DOHH2 (cell line): ENCODE data around the gene MC4R.

Experiments
- H3F3A ChIP-seq: fragments of 200-600 bp; sonication (generic), shearing (Covaris generic); 2 replicates; pipeline ENCODE4 v1.6.0; 2016; ENCODE audit warnings: antibody characterized with exemption, mild to moderate bottlenecking; ENCODE audit not compliant: control insufficient read depth, insufficient read depth
- H3K27ac ChIP-seq: fragments of 200-600 bp; sonication (generic); 2 replicates; pipeline ENCODE4 v1.5.1; 2014; ENCODE audit warnings: low read depth, mild to moderate bottlenecking, low read length, moderate library complexity
- H3K27me3 ChIP-seq: fragments of 200-600 bp; sonication (generic); 2 replicates; pipeline ENCODE4 v1.6.1; 2014; ENCODE audit warnings: mild to moderate bottlenecking, low read length, mixed read lengths; ENCODE audit not compliant: control insufficient read depth
- H3K36me3 ChIP-seq: fragments of 200-600 bp; sonication (generic); 2 replicates; pipeline ENCODE4 v1.6.1; 2014; ENCODE audit warnings: mild to moderate bottlenecking, low read length, moderate library complexity, mixed read lengths; ENCODE audit not compliant: control insufficient read depth
- H3K4me1 ChIP-seq: fragments of 200-600 bp; sonication (generic); 2 replicates; pipeline ENCODE4 v1.6.1; 2014; ENCODE audit warnings: mild to moderate bottlenecking, low read length, mixed read lengths; ENCODE audit not compliant: control insufficient read depth
- H3K4me2 ChIP-seq: fragments of 200-600 bp; sonication (generic); 2 replicates; pipeline ENCODE4 v1.6.0; 2014; ENCODE audit warnings: mild to moderate bottlenecking, low read length, moderate library complexity
- H3K4me3 ChIP-seq: fragments of 200-600 bp; sonication (generic); 2 replicates; pipeline ENCODE4 v1.5.1; 2014; ENCODE audit warnings: mild to moderate bottlenecking, low read length, mixed read lengths
- H3K79me2 ChIP-seq: fragments of 200-600 bp; sonication (generic); 2 replicates; pipeline ENCODE4 v1.6.1; 2014; ENCODE audit warnings: mild to moderate bottlenecking, low read length, mixed read lengths; ENCODE audit not compliant: control insufficient read depth
- H3K9me2 ChIP-seq: fragments of 200-600 bp; sonication (generic); replicated peaks from 2 replicates; pipeline ENCODE4 v1.6.1; 2014; ENCODE audit warnings: mild to moderate bottlenecking, low read length, mixed read lengths; ENCODE audit not compliant: control insufficient read depth
- H3K9me3 ChIP-seq: fragments of 200-600 bp; sonication (generic); 2 replicates; pipeline ENCODE4 v1.6.1; 2014; ENCODE audit warnings: antibody characterized with exemption, low read length, mixed read lengths; ENCODE audit not compliant: control insufficient read depth, insufficient read depth
- H4K20me1 ChIP-seq: fragments of 200-600 bp; sonication (generic); 2 replicates; pipeline ENCODE4 v1.6.0; 2014; ENCODE audit warnings: low read depth, mild to moderate bottlenecking, antibody characterized with exemption, low read length, moderate library complexity; ENCODE audit not compliant: control insufficient read depth, insufficient read depth
- CTCF ChIP-seq: fragments of 200-600 bp; sonication (generic); IDR thresholded peaks from one replicate; pipeline ENCODE4 v1.5.1; 2014; ENCODE audit warnings: antibody characterized with exemption, mild to moderate bottlenecking, low read depth, low read length; ENCODE audit not compliant: poor library complexity, severe bottlenecking
- EZH2phosphoT487 ChIP-seq: fragments of 200-600 bp; sonication (generic); IDR thresholded peaks from 2 replicates; pipeline ENCODE4 v1.6.1; 2017; ENCODE audit warnings: borderline replicate concordance, mild to moderate bottlenecking, antibody characterized with exemption, low read length, moderate library complexity, mixed read lengths

The MC4R gene

GRCh38 chr18:60322591-60322990 lies 50.0 kb downstream of the MC4R start:
- no peaks in the 10 kb centered on the region for H3F3A ChIP-seq
- H3K9me2 ChIP-seq, result no peaks in the 10 kb centered on the region
- no peaks in the 10 kb centered on the region for H3K79me2 ChIP-seq
- H3K4me2 ChIP-seq, result no peak overlapping the region
- H3K9me3 ChIP-seq, result no peaks in the 10 kb centered on the region
- H3K36me3 ChIP-seq, result no peaks in the 10 kb centered on the region
- H4K20me1 ChIP-seq, result no peaks in the 10 kb centered on the region
- no peak for TF ChIP-seq CTCF
- no peak for TF ChIP-seq EZH2phosphoT487
- no peak overlapping the region for H3K27ac ChIP-seq
- no peaks in the 10 kb centered on the region for H3K4me1 ChIP-seq
- no peak overlapping the region for H3K4me3 ChIP-seq
- H3K27me3 ChIP-seq, result no peaks in the 10 kb centered on the region
